ENCODE results near the gene MAP3K15.

GRCh38 chrX:19358521-19358920 lies 156.8 kb downstream of the MAP3K15 start:
- TF ChIP-seq CTCF (conservative IDR thresholded peaks at IDR 0.05; ENCODE audit: low read depth, low read length) (no peak), EZH2 (IDR thresholded peaks at IDR 0.05; ENCODE audit: low read length, unreplicated experiment) (no peak), EZH2phosphoT487 (IDR thresholded peaks at IDR 0.05; ENCODE audit: borderline replicate concordance, low read length) (no peak)
